Keratinocyte (primary cell): ENCODE data around the gene CAPNS1. TPM values are rescaled to one million over a fixed set of nuclear protein-coding genes. Genes with fewer than 3 reads are reported as not detected.

Experiments
- DNase-seq: peaks from one replicate; pipeline ENCODE4 v3.0.0-alpha.2; 2011; ENCODE audit warnings: low read depth, missing footprints, low spot score
- FAIRE-seq: peaks from 2 replicates; lab custom pipeline; 2011; peaks lifted over from hg19 to GRCh38; lab: Jason Lieb, UNC
- H2AFZ ChIP-seq: 2 replicates; pipeline ENCODE4 v1.6.0; 2012; ENCODE audit warnings: low read length, control low read depth, inconsistent platforms; ENCODE audit not compliant: control insufficient read depth
- H3K27ac ChIP-seq: 2 replicates; pipeline ENCODE4 v1.5.1; 2011; ENCODE audit warnings: low read length; ENCODE audit not compliant: control insufficient read depth, insufficient read depth
- H3K27me3 ChIP-seq: 3 replicates; pipeline ENCODE4 v1.6.0; 2011; ENCODE audit warnings: low read length; ENCODE audit not compliant: control insufficient read depth, insufficient read depth; ENCODE audit errors: extremely low read depth
- H3K36me3 ChIP-seq, 2 experiments: 2 replicates in 1 of 2; 3 replicates in 1 of 2; pipeline ENCODE4 v1.5.1; 2011; ENCODE audit warnings: low read length in 2 of 2, mild to moderate bottlenecking in 1 of 2; ENCODE audit not compliant: control insufficient read depth in 2 of 2, insufficient read depth in 2 of 2; ENCODE audit errors: extremely low read depth in 1 of 2
- H3K4me1 ChIP-seq: 3 replicates; pipeline ENCODE4 v1.5.1; 2011; ENCODE audit warnings: low read length; ENCODE audit not compliant: control insufficient read depth, insufficient read depth; ENCODE audit errors: extremely low read depth
- H3K4me2 ChIP-seq: 3 replicates; pipeline ENCODE4 v1.6.0; 2011; ENCODE audit warnings: low read depth, low read length; ENCODE audit not compliant: control insufficient read depth, insufficient read depth; ENCODE audit errors: extremely low read depth
- H3K4me3 ChIP-seq, 3 experiments: fragments of 200-600 bp in 1 of 3; sonication (generic) in 1 of 3; 2 replicates in 2 of 3; 3 replicates in 1 of 3; pipeline ENCODE4 v1.5.1; 2011 to 2016; ENCODE audit warnings: low read length in 3 of 3, mild to moderate bottlenecking in 3 of 3, control low read depth in 2 of 3, inconsistent platforms in 1 of 3, low read depth in 1 of 3, mixed read lengths in 1 of 3, mixed run types in 1 of 3, moderate library complexity in 1 of 3; ENCODE audit not compliant: control insufficient read depth in 2 of 3, insufficient read depth in 2 of 3; ENCODE audit errors: extremely low read depth in 1 of 3
- H3K79me2 ChIP-seq: 2 replicates; pipeline ENCODE4 v1.6.0; 2012; ENCODE audit warnings: low read length; ENCODE audit not compliant: control insufficient read depth, insufficient read depth
- H3K9ac ChIP-seq: 3 replicates; pipeline ENCODE4 v1.6.0; 2011; ENCODE audit warnings: low read length; ENCODE audit not compliant: control insufficient read depth, insufficient read depth; ENCODE audit errors: extremely low read depth
- H3K9me1 ChIP-seq: 3 replicates; pipeline ENCODE4 v1.6.0; 2011; ENCODE audit warnings: low read length; ENCODE audit not compliant: control insufficient read depth, insufficient read depth; ENCODE audit errors: extremely low read depth
- H3K9me3 ChIP-seq: 2 replicates; pipeline ENCODE4 v1.5.1; 2012; ENCODE audit warnings: low read depth, low read length; ENCODE audit not compliant: control insufficient read depth
- H4K20me1 ChIP-seq: 3 replicates; pipeline ENCODE4 v1.6.0; 2011; ENCODE audit warnings: low read length; ENCODE audit not compliant: control insufficient read depth, insufficient read depth; ENCODE audit errors: extremely low read depth
- EZH2 ChIP-seq: IDR thresholded peaks from one replicate; pipeline ENCODE4 v1.6.1; 2012; ENCODE audit warnings: inconsistent platforms, mild to moderate bottlenecking, low read length, moderate library complexity
- dilution Hi-C: fragments of 300-500 bp; cut with MboI; formaldehyde crosslinking; loops from one replicate; pipeline ENCODE4 v1.7.0; 2020; ENCODE audit warnings: low sequenced_read_pairs; ENCODE audit not compliant: extremely low pct_ligation_motif_present
- polyA plus RNA-seq, 5 experiments: library from polyadenylated mRNA; depleted of rRNA in 3 of 5; stranded (reverse) in 3 of 5; stranded (forward) in 1 of 5; unstranded in 1 of 5; fragments of >200 nt; gene quantifications; 1 replicate in 1 of 5; 2 replicates in 3 of 5; 3 replicates in 1 of 5; pipeline versions ENCODE4 v1.2.1 to v1.2.3, GENCODE V29; 2011 to 2012; ENCODE audit warnings: missing spikeins in 2 of 5, low read depth in 1 of 5, low replicate concordance in 1 of 5
- TF ChIP-seq, protein P1 (sequence below), 3 experiments: IDR thresholded peaks in 1 of 3; conservative IDR thresholded peaks in 1 of 3; optimal IDR thresholded peaks in 1 of 3; 2 replicates in 2 of 3; 3 replicates in 1 of 3; pipeline versions ENCODE3 to v1.5.1; 2011; ENCODE audit warnings: low read length in 3 of 3, mild to moderate bottlenecking in 3 of 3, moderate library complexity in 2 of 3, control low read depth in 1 of 3, inconsistent platforms in 1 of 3; ENCODE audit not compliant: insufficient read depth in 2 of 3; ENCODE audit errors: extremely low read depth in 1 of 3

The CAPNS1 gene
- polyA plus RNA-seq, 1 donor (not counting 4 experiments of a cell fraction or from before 2014, with no cell fraction given), result 884 TPM

DNA sequence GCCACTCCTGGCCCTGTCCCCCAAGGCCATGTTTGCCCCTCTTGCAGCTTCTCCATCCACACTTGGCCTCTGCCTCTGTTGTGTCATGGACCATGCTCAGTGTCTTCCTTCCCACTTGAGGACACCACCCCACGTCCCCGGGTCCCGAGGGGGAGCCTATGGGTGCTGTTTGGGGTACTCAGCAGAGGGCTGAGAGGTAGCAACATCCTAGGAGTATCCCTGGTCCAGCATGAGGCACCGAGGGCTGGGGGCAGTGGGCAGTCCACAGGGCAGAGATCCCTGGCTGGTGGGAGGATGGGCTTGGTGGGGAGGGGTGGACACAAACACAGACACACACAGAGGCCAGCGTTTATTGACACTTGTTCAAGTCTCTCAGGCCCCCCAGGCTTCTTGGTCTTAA lies 10.7 kb downstream of the CAPNS1 start:
- peaks cover 26 to 45% of the 10 kb centered on the region in 2 experiments for H3K36me3 ChIP-seq
- no peak for DNase-seq
- FAIRE-seq, result no peak
- peaks cover 3% of the 10 kb centered on the region for H3K79me2 ChIP-seq
- H3K4me3 ChIP-seq, result no peak overlapping the region
- H3K27me3 ChIP-seq, result no peaks in the 10 kb centered on the region
- peak overlapping the region; percentile 47 for H3K27ac ChIP-seq
- peak overlapping the region; percentile 25 for H3K4me2 ChIP-seq
- no peak for TF ChIP-seq EZH2
- TF ChIP-seq, protein P1, sequence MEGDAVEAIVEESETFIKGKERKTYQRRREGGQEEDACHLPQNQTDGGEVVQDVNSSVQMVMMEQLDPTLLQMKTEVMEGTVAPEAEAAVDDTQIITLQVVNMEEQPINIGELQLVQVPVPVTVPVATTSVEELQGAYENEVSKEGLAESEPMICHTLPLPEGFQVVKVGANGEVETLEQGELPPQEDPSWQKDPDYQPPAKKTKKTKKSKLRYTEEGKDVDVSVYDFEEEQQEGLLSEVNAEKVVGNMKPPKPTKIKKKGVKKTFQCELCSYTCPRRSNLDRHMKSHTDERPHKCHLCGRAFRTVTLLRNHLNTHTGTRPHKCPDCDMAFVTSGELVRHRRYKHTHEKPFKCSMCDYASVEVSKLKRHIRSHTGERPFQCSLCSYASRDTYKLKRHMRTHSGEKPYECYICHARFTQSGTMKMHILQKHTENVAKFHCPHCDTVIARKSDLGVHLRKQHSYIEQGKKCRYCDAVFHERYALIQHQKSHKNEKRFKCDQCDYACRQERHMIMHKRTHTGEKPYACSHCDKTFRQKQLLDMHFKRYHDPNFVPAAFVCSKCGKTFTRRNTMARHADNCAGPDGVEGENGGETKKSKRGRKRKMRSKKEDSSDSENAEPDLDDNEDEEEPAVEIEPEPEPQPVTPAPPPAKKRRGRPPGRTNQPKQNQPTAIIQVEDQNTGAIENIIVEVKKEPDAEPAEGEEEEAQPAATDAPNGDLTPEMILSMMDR (optimal IDR thresholded peaks at IDR 0.05 in 1 of 3, IDR thresholded peaks at IDR 0.05 in 1 of 3, conservative IDR thresholded peaks at IDR 0.05 in 1 of 3; ENCODE audit: extremely low read depth in 1 of 3, insufficient read depth in 2 of 3, low read length in 3 of 3), result no peak
- H3K4me1 ChIP-seq, result peaks cover 41% of the 10 kb centered on the region
- peaks cover 2% of the 10 kb centered on the region for H3K9me1 ChIP-seq
- dilution Hi-C loops, result no loop called here
- peak overlapping the region; percentile 20 for H3K9ac ChIP-seq
- peaks cover 10% of the 10 kb centered on the region for H4K20me1 ChIP-seq
- no peaks in the 10 kb centered on the region for H3K9me3 ChIP-seq
- no peak overlapping the region for H2AFZ ChIP-seq

DNA sequence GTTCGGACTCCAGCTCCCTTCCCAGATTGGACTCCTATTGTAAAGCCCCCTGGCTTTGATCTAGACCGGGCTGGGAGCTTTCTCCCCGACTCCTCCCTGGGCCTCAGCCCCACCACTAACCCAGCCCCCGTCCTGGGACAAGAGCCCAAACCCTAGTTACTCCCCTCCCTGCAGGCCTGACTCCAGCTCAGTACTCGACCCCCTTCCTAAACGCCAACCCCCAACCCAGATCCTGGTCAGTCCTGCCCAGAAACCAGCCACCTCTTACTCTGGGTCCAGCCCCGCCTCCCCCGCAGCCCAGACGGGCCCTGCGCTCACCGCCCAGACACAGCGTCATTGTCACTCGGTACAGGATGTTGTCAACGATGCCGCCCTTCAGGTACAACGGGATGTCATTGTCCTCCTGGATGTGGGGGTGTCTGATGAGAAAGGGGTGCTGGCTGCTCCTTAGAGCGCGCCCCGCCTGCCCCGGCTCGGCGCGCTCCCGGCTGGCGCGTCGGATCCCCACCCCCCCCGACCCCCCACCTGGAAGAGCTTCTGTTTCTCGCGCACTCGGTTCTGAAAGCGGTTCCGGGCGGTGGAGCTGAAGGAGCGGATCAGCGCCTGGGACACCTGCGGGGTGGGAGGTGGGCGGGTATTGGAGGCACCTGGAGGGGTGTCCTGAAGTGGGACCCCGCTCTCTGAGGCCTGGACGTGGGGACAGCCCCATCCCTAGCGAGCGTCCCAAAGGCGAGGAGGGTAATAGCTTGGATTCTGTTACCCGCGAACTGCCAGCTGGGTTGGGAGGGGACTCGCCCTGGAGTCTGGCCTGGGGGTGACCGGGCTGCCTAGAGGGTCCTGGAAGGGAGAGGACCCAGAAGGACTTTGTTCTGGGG lies 11.5 kb downstream of the CAPNS1 start:
- dilution Hi-C loops, result no loop called here
- no peak overlapping the region for H3K4me3 ChIP-seq
- no peak for FAIRE-seq

More for the DNA sequence above, 11.5 kb downstream of the CAPNS1 start:
- H3K9me1 ChIP-seq, result peaks cover 2% of the 10 kb centered on the region
- H4K20me1 ChIP-seq, result peaks cover 10% of the 10 kb centered on the region
- peaks cover 20 to 39% of the 10 kb centered on the region in 2 experiments for H3K36me3 ChIP-seq
- H3K4me2 ChIP-seq, result peak overlapping the region; percentile 54
- peak overlapping the region; percentile 3 for H3K9ac ChIP-seq
- H3K27ac ChIP-seq, result peak overlapping the region; percentile 47
- H3K9me3 ChIP-seq, result no peaks in the 10 kb centered on the region
- DNase-seq, result no peak
- no peaks in the 10 kb centered on the region for H3K79me2 ChIP-seq
- TF ChIP-seq, protein P1 (optimal IDR thresholded peaks at IDR 0.05 in 1 of 3, IDR thresholded peaks at IDR 0.05 in 1 of 3, conservative IDR thresholded peaks at IDR 0.05 in 1 of 3; ENCODE audit: extremely low read depth in 1 of 3, insufficient read depth in 2 of 3, low read length in 3 of 3), result no peak
- peaks cover 41% of the 10 kb centered on the region for H3K4me1 ChIP-seq
- no peaks in the 10 kb centered on the region for H3K27me3 ChIP-seq
- H2AFZ ChIP-seq, result no peak overlapping the region
